ENCODE data around the gene ELFN1. TPM values are rescaled to one million over a fixed set of nuclear protein-coding genes. Genes with fewer than 3 reads are reported as not detected.

The ELFN1 gene
- total and polyA plus RNA-seq, 10 of the 15 experiments (the other 5 are each of a cell fraction or from before 2014, with no cell fraction given) = 0.04 TPM; not detected in 9

- no peaks in the 10 kb centered on the region for H3K27me3 ChIP-seq (replicated peaks in 1 of 2; ENCODE audit: control insufficient read depth in 2 of 2, insufficient read depth in 2 of 2, low read length in 1 of 2)
- no peak overlapping the region for H3K27ac ChIP-seq (ENCODE audit: control insufficient read depth, insufficient read depth)
- RAD21 ChIA-PET (ENCODE audit: unreplicated experiment) = no interaction called here
- H3K79me2 ChIP-seq (ENCODE audit: control insufficient read depth, insufficient read depth, low read length) = no peaks in the 10 kb centered on the region
- BruUV-seq (replicated peaks) = no TSS peak
- 47% methylated on average over 10 of the region's 10 CpGs for WGBS (ENCODE audit: insufficient coverage, insufficient replicate concordance, low lambda C conversion rate, missing lambda C conversion rate)
- no peak overlapping the region for H3K9ac ChIP-seq (ENCODE audit: control insufficient read depth, insufficient read depth, low read length)
- in situ Hi-C loops (cut with MboI) = no loop called here
- no peak for FAIRE-seq
- CTCF ChIA-PET = no interaction called here
- POLR2A ChIA-PET = no interaction called here
- no peaks in the 10 kb centered on the region for H3K36me3 ChIP-seq (ENCODE audit: control insufficient read depth in 2 of 2, insufficient read depth in 2 of 2, low read length in 1 of 2)
- ATAC-seq = no peak
- H3K4me1 ChIP-seq (ENCODE audit: control insufficient read depth, insufficient read depth, low read length) = no peaks in the 10 kb centered on the region
- no peak overlapping the region for H2AFZ ChIP-seq (ENCODE audit: control insufficient read depth, low read depth, low read length)
- no peaks in the 10 kb centered on the region for H4K20me1 ChIP-seq (ENCODE audit: control insufficient read depth, insufficient read depth)
- no peak overlapping the region for H3K4me3 ChIP-seq
- no peak for DNase-seq (ENCODE audit: low read depth, low spot score)
- H3K4me2 ChIP-seq (ENCODE audit: control insufficient read depth, insufficient read depth) = no peak overlapping the region
- intact Hi-C loops (cut with micrococcal nuclease; ENCODE audit: unreplicated experiment) = no loop called here
- H3K9me3 ChIP-seq (replicated peaks; ENCODE audit: control insufficient read depth, insufficient read depth, low read length) = peaks cover 2% of the 10 kb centered on the region; the same call in 1 of the 3 replicates
- TF ChIP-seq IRF5 (IDR thresholded peaks at IDR 0.05; ENCODE audit: borderline replicate concordance) (no peak), TARDBP (IDR thresholded peaks at IDR 0.05; ENCODE audit: borderline replicate concordance) (no peak), SMAD5 (IDR thresholded peaks at IDR 0.05; ENCODE audit: low read depth) (no peak), NBN (IDR thresholded peaks at IDR 0.05) (no peak), ZNF217 (IDR thresholded peaks at IDR 0.05) (no peak), ZBED1 (IDR thresholded peaks at IDR 0.05; ENCODE audit: borderline replicate concordance) (no peak), IKZF1 (conservative IDR thresholded peaks at IDR 0.05) (no peak), CEBPB (IDR thresholded peaks at IDR 0.05; ENCODE audit: borderline replicate concordance in 1 of 2, low read depth in 2 of 2, low read length in 2 of 2) (no peak), CBX5 (IDR thresholded peaks at IDR 0.05; ENCODE audit: low read depth) (no peak)
- TF ChIP-seq, protein P1, sequence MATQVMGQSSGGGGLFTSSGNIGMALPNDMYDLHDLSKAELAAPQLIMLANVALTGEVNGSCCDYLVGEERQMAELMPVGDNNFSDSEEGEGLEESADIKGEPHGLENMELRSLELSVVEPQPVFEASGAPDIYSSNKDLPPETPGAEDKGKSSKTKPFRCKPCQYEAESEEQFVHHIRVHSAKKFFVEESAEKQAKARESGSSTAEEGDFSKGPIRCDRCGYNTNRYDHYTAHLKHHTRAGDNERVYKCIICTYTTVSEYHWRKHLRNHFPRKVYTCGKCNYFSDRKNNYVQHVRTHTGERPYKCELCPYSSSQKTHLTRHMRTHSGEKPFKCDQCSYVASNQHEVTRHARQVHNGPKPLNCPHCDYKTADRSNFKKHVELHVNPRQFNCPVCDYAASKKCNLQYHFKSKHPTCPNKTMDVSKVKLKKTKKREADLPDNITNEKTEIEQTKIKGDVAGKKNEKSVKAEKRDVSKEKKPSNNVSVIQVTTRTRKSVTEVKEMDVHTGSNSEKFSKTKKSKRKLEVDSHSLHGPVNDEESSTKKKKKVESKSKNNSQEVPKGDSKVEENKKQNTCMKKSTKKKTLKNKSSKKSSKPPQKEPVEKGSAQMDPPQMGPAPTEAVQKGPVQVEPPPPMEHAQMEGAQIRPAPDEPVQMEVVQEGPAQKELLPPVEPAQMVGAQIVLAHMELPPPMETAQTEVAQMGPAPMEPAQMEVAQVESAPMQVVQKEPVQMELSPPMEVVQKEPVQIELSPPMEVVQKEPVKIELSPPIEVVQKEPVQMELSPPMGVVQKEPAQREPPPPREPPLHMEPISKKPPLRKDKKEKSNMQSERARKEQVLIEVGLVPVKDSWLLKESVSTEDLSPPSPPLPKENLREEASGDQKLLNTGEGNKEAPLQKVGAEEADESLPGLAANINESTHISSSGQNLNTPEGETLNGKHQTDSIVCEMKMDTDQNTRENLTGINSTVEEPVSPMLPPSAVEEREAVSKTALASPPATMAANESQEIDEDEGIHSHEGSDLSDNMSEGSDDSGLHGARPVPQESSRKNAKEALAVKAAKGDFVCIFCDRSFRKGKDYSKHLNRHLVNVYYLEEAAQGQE (IDR thresholded peaks at IDR 0.05; ENCODE audit: low read depth, low read length) = no peak
- TF ChIP-seq, protein P2, sequence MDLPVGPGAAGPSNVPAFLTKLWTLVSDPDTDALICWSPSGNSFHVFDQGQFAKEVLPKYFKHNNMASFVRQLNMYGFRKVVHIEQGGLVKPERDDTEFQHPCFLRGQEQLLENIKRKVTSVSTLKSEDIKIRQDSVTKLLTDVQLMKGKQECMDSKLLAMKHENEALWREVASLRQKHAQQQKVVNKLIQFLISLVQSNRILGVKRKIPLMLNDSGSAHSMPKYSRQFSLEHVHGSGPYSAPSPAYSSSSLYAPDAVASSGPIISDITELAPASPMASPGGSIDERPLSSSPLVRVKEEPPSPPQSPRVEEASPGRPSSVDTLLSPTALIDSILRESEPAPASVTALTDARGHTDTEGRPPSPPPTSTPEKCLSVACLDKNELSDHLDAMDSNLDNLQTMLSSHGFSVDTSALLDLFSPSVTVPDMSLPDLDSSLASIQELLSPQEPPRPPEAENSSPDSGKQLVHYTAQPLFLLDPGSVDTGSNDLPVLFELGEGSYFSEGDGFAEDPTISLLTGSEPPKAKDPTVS (IDR thresholded peaks at IDR 0.05; ENCODE audit: low read depth, low read length) = no peak
- SMC1A ChIA-PET (ENCODE audit: uncharacterized antibody, unreplicated experiment) = no interaction called here
Measured at GRCh38 chr7:1622441-1622840, 47.6 kb upstream of the ELFN1 start.

All from GM12878 (cell line).